Embryonic facial prominence (tissue), 1 donor: ENCODE data around the gene SELENOS.

Experiments
- DNase-seq: peaks from one replicate; pipeline ENCODE4 v3.0.0-alpha.2; 2016; ENCODE audit errors: extremely low spot score

SELENOS gene

GRCh38 chr15:101250873-101251829, 26.1 kb downstream of the SELENOS start:
- no peak for DNase-seq

GRCh38 chr15:101250341-101250831, 26.9 kb downstream of the SELENOS start:
- peak; percentile 55 for DNase-seq

- DNase-seq = no peak
These were observed 29.0 kb downstream of the SELENOS start for GRCh38 chr15:101248274-101248673.

- no peak for DNase-seq
These were observed 30.2 kb downstream of the SELENOS start for GRCh38 chr15:101246824-101247745.

- no peak for DNase-seq
These were observed 30.9 kb downstream of the SELENOS start for GRCh38 chr15:101246391-101246790.

- DNase-seq = no peak
These were observed 32.2 kb downstream of the SELENOS start for GRCh38 chr15:101244889-101245668.

GRCh38 chr15:101244036-101244781, 33.1 kb downstream of the SELENOS start:
- no peak for DNase-seq

DNA sequence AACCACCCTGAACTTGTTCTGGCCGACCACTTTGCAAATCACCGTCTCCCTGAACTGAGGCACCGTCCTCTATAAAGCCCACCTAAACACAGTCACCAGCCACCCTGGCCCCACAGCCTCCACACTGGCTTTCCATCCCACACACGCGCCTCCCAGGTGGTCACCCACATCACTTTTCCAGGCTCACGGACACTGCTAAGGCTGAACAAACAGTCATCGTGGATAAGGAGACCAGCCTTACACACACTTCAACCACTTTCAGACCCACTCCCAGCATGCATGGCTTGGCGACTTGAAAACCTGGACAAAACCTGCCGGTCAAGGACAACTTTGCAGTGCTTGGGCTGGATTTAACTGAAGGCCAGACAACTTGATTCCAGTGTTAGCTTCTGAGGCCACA, 33.9 kb downstream of the SELENOS start:
- no peak for DNase-seq

DNA sequence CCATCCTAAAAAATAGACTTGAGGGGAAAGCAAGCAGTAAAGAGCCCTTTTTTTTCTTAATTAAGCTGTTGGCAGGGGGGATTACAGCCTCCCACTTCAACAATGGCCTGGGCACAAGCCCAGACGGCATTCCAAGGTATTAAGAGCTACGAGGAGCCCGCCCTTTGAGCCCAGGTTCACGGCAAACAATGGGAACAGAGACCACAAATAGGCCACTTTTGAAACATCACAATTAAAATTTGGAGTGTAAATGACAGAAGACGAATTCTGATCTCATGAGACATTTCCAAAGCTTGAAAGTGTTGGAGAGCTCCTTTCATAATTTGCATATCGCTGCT, 34.3 kb downstream of the SELENOS start:
- no peak for DNase-seq

- no peak for DNase-seq
These were observed 34.9 kb downstream of the SELENOS start for GRCh38 chr15:101242160-101242998.

- DNase-seq = no peak
These were observed 36.9 kb downstream of the SELENOS start for GRCh38 chr15:101240358-101240757.

GRCh38 chr15:101239724-101240136, 37.6 kb downstream of the SELENOS start:
- DNase-seq = no peak

DNA sequence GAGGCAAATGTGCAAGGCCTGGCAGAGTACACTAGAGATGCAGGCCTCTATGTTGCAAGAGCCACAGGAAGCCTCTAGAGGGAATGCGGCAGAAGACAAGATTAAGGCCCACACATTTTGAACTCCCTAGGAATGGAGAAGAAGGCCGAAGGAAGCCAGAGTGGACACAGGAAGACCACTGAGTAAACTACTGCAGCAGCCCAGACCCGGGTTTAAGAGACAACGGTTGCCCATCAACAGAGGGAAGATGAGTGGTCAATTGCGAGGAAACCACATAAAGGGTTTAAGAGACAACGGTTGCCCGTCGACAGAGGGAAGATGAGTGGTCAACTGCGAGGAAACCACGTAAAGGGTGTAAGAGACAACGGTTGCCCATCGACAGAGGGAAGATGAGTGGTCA, 40.0 kb downstream of the SELENOS start:
- no peak for DNase-seq

- no peak for DNase-seq
These were observed 43.5 kb downstream of the SELENOS start for GRCh38 chr15:101233651-101234280.

DNA sequence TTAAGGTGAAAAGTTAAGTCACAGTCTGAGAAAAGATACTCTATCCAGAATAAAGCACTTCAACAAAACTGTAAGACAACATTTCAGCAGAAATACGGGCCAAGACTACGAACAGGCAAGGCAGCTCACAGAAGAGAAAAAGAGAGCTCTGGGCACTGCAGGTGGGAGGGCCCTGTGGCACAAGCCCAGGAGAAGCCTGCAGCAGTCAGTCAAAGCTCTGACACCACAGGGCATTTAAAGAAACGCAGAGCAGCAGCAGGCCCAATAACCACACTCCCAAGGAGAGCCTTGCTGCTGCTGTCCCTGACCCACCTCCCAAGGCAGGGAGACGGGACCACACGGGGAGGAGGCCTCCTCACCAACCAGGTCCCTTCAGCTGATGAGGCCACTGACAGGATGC, 44.6 kb downstream of the SELENOS start:
- no peak for DNase-seq

GRCh38 chr15:101228313-101228712, 49.0 kb downstream of the SELENOS start:
- DNase-seq = no peak

DNA sequence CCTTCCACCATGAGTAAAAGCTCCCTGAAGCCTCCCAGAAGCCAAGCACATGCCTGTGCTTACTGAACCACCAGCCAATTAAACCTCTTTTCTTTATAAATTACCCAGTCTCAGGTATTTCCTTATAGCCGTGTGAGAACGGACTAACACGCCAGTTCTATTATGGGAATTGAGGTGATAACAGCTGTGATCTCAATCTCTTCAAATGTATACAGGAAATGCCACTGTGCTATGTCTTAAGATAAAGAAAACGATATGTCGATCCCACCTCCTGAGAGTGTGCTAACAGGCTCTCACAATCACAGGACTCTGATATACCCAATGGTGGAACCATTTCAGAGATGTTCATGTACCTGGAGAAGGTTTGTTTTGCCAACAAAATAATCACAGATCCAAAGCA, 51.6 kb downstream of the SELENOS start:
- no peak for DNase-seq
